ENCODE results near the gene SELENBP1. TPM values are rescaled to one million over a fixed set of nuclear protein-coding genes. Genes with fewer than 3 reads are reported as not detected.
A peak's percentile ranks its signal among the peaks of the same experiment; 100 is the strongest.

Gene SELENBP1
- total RNA-seq, 1 donor from 2014 or later: 57.0 TPM

DNA sequence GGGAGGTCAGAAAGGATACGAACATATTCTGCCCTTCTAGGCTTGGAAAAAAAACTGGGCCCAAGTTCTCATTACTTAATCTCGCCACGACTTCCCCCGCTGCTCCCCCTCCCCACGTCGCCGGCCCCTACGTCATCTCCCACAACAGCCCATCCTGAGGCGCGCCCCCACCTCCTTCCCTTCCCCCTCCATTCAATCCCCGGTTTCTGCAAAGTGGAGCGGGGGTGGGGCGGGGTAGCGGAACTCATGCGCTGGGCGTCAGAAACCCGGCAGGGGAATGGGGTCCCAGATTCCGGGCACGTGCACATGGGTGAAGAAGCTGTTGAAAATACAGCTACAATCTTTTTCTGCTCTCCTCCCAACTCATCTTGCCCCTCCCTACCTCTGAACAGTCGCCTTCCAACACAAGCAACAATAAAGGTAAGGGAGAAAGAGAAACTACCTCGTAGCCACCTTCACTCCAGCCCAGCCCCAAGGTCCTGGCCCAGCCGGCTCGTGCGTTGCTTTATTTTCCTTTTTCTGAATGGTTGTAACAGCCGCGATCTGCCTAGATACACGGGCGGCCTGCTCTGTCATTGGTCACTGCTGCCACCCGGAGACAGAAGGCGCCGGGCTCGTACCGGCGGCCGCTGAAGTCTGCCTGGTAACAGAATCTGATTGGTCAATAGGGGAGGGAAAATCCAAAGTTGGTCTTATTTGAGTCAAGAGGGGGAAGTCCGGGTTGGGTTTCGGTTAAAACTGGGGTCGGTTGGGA lies 25.6 kb downstream of the SELENBP1 start, which contains the start of gene RFX5:
Gene RFX5, minus strand, starts transcription at position 484 of the 754 bp plus-strand sequence. CDS start 932 bp downstream, outside the sequence.
- peak; percentile 86 for DNase-seq (ENCODE audit: low spot score, unreplicated experiment)
- Mint-ChIP-seq H3K27ac (peak within 1 kb of the TSS; percentile 100), H3K4me3 (ENCODE audit: low read depth) (peak within 1 kb of the TSS; percentile 92), H3K36me3 (ENCODE audit: insufficient read depth) (peaks cover 13% of the 10 kb centered on the region), H3K4me1 (ENCODE audit: low read depth) (peaks cover 19% of the 10 kb centered on the region), H3K9me3 (ENCODE audit: low read depth) (no peaks in the 10 kb centered on the region), H3K27me3 (no peaks in the 10 kb centered on the region)
- TF ChIP-seq, protein P1, sequence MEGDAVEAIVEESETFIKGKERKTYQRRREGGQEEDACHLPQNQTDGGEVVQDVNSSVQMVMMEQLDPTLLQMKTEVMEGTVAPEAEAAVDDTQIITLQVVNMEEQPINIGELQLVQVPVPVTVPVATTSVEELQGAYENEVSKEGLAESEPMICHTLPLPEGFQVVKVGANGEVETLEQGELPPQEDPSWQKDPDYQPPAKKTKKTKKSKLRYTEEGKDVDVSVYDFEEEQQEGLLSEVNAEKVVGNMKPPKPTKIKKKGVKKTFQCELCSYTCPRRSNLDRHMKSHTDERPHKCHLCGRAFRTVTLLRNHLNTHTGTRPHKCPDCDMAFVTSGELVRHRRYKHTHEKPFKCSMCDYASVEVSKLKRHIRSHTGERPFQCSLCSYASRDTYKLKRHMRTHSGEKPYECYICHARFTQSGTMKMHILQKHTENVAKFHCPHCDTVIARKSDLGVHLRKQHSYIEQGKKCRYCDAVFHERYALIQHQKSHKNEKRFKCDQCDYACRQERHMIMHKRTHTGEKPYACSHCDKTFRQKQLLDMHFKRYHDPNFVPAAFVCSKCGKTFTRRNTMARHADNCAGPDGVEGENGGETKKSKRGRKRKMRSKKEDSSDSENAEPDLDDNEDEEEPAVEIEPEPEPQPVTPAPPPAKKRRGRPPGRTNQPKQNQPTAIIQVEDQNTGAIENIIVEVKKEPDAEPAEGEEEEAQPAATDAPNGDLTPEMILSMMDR (IDR thresholded peaks at IDR 0.05; ENCODE audit: unreplicated experiment): no peak

DNA sequence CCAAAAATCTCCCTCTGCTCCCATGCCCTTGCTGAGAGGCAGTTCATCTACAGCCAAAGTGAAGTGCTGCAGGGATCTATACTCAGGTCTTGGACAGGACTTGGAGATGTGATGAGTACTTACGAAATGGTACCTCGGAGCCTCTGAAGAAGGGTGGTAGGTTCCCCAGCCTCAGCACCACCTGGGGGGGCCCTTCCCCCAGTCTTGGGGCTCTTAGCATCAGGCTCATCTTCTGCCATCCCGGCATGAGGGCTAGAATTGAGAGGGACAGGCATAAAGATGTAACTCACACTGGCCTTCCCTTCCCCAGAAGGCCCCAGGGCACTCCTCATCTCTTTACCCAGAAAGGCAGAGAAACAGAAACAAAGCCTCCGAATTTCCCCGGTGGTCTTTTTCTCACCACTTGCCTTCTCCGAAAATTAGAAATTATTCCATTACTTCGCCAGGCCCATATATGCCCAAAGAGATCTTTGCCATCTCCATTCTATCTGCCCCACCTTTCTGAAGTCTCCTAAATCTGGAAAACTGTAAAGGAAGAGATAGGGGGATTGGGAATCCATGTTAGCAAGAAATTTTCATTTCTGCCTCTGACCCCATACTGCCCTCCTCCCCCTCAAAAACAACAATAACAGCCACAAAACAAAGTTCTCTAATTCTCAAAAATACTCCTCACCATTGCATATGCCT lies 26.3 kb downstream of the SELENBP1 start:
- Mint-ChIP-seq H3K4me1 (ENCODE audit: low read depth) (peaks cover 19% of the 10 kb centered on the region), H3K27me3 (no peaks in the 10 kb centered on the region), H3K27ac (peak overlapping the region; percentile 100), H3K4me3 (ENCODE audit: low read depth) (peak overlapping the region; percentile 92), H3K36me3 (ENCODE audit: insufficient read depth) (peaks cover 13% of the 10 kb centered on the region), H3K9me3 (ENCODE audit: low read depth) (no peaks in the 10 kb centered on the region)
- no peak for DNase-seq (ENCODE audit: low spot score, unreplicated experiment)
- TF ChIP-seq, protein P1 (IDR thresholded peaks at IDR 0.05; ENCODE audit: unreplicated experiment): no peak

GRCh38 chr1:151344291-151344690 lies 28.2 kb downstream of the SELENBP1 start:
- Mint-ChIP-seq H3K27ac (peak overlapping the region; percentile 77), H3K4me3 (ENCODE audit: low read depth) (no peak overlapping the region), H3K36me3 (ENCODE audit: insufficient read depth) (peaks cover 15% of the 10 kb centered on the region), H3K9me3 (ENCODE audit: low read depth) (no peaks in the 10 kb centered on the region), H3K4me1 (ENCODE audit: low read depth) (peaks cover 21% of the 10 kb centered on the region), H3K27me3 (no peaks in the 10 kb centered on the region)
- TF ChIP-seq, protein P1 (IDR thresholded peaks at IDR 0.05; ENCODE audit: unreplicated experiment): no peak
- DNase-seq (ENCODE audit: low spot score, unreplicated experiment): no peak

DNA sequence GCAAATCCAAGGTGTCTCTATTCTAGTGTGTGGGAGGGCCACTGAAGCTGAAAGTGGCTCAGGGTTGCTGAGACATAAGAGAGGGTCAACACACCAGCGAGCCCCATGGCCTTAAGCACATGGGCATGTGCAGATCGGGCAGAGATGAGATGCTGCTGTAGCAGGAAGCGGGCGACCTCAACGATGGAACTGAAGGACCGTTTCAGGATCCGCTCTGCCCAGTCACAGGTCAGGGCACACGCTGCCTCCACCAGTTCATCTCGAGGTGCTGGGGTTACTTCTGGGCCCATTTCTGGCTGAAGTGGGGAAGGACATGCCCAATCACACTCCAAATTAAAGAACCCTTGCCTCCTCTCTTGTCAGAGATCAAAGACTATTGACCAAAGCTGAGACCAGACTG lies 28.9 kb downstream of the SELENBP1 start:
- DNase-seq (ENCODE audit: low spot score, unreplicated experiment): no peak
- Mint-ChIP-seq H3K9me3 (ENCODE audit: low read depth) (no peaks in the 10 kb centered on the region), H3K4me3 (ENCODE audit: low read depth) (no peak overlapping the region), H3K27me3 (no peaks in the 10 kb centered on the region), H3K27ac (no peak overlapping the region), H3K36me3 (ENCODE audit: insufficient read depth) (peaks cover 15% of the 10 kb centered on the region), H3K4me1 (ENCODE audit: low read depth) (peaks cover 21% of the 10 kb centered on the region)
- TF ChIP-seq, protein P1 (IDR thresholded peaks at IDR 0.05; ENCODE audit: unreplicated experiment): no peak

GRCh38 chr1:151342569-151342968 lies 29.9 kb downstream of the SELENBP1 start:
- Mint-ChIP-seq H3K4me1 (ENCODE audit: low read depth) (peaks cover 19% of the 10 kb centered on the region), H3K9me3 (ENCODE audit: low read depth) (no peaks in the 10 kb centered on the region), H3K27ac (peak overlapping the region; percentile 34), H3K27me3 (no peaks in the 10 kb centered on the region), H3K36me3 (ENCODE audit: insufficient read depth) (peaks cover 15% of the 10 kb centered on the region), H3K4me3 (ENCODE audit: low read depth) (no peak overlapping the region)
- TF ChIP-seq, protein P1 (IDR thresholded peaks at IDR 0.05; ENCODE audit: unreplicated experiment): no peak
- DNase-seq (ENCODE audit: low spot score, unreplicated experiment): no peak
